ENCODE data around the gene NANOS2.

The NANOS2 gene

GRCh38 chr19:45890877-45891276 lies 23.7 kb downstream of the NANOS2 start:
- DNase-seq: no peak

- no peak for DNase-seq
Observed at GRCh38 chr19:45889210-45889885, 25.2 kb downstream of the NANOS2 start.

GRCh38 chr19:45887200-45887710 lies 27.3 kb downstream of the NANOS2 start:
- DNase-seq: no peak

GRCh38 chr19:45886427-45887199 lies 28.0 kb downstream of the NANOS2 start:
- DNase-seq: peak; percentile 88

- peak; percentile 89 for DNase-seq
Observed at GRCh38 chr19:45885556-45886426, 28.8 kb downstream of the NANOS2 start, which contains the start of gene IRF2BP1. Gene IRF2BP1 (minus strand): TSS chr19:45886141. CDS start chr19:45885774, 367 bp downstream.

GRCh38 chr19:45884682-45885555 lies 29.7 kb downstream of the NANOS2 start:
- DNase-seq: no peak

- DNase-seq: no peak
Observed at GRCh38 chr19:45883881-45884681, 30.5 kb downstream of the NANOS2 start.

- DNase-seq: peak; percentile 22
Observed at GRCh38 chr19:45883586-45883880, 31.0 kb downstream of the NANOS2 start.

GRCh38 chr19:45882652-45883585 lies 31.7 kb downstream of the NANOS2 start:
- DNase-seq: peak; percentile 89

GRCh38 chr19:45881909-45882528 lies 32.6 kb downstream of the NANOS2 start:
- DNase-seq: no peak

GRCh38 chr19:45881082-45881908 lies 33.3 kb downstream of the NANOS2 start:
- DNase-seq: no peak

- DNase-seq: no peak
Observed at GRCh38 chr19:45879971-45880370, 34.6 kb downstream of the NANOS2 start.

GRCh38 chr19:45879055-45879454 lies 35.5 kb downstream of the NANOS2 start:
- DNase-seq: no peak

- DNase-seq: no peak
Observed at GRCh38 chr19:45878043-45878794, 36.4 kb downstream of the NANOS2 start.

GRCh38 chr19:45876411-45877197 lies 38.0 kb downstream of the NANOS2 start:
- DNase-seq: peak; percentile 34

- no peak for DNase-seq
Observed at GRCh38 chr19:45876161-45876410, 38.5 kb downstream of the NANOS2 start.

- no peak for DNase-seq
Observed at GRCh38 chr19:45874620-45874966, 40.0 kb downstream of the NANOS2 start.

Data from activated T-cell treated with anti-CD3 and anti-CD28 coated beads, Interleukin-2, amount 50 U/mL, for 1 hour (primary cell).